Testis (tissue), 3 donors: Measurements from ENCODE around the gene NKD1. TPM values are rescaled to one million over a fixed set of nuclear protein-coding genes. Genes with fewer than 3 reads are reported as not detected.
A peak's percentile ranks its signal among the peaks of the same experiment; 100 is the strongest.

Experiments used
- DNase-seq: peaks from one replicate; pipeline ENCODE4 v3.0.0-alpha.2; 2019
- H3K27ac ChIP-seq, 2 donors: fragments of 200-600 bp; sonication (generic); one replicate each; pipeline ENCODE4 v1.5.1; 2019
- H3K27me3 ChIP-seq: fragments of 200-600 bp; sonication (generic); one replicate; pipeline ENCODE4 v1.5.1; 2019
- H3K36me3 ChIP-seq: fragments of 200-600 bp; sonication (generic); one replicate; pipeline ENCODE4 v1.5.1; 2017; ENCODE audit warnings: low read depth; ENCODE audit errors: missing control alignments
- H3K4me1 ChIP-seq: fragments of 200-600 bp; sonication (generic); one replicate; pipeline ENCODE4 v1.5.1; 2019
- H3K4me3 ChIP-seq, 2 donors: fragments of 200-600 bp; sonication (generic); one replicate each; pipeline ENCODE4 v1.5.1; 2017 to 2019
- H3K9me3 ChIP-seq: fragments of 200-600 bp; sonication (generic); one replicate; pipeline ENCODE4 v1.5.1; 2017
- POLR2A ChIP-seq: fragments of 450-650 bp; IDR thresholded peaks from one replicate; pipeline ENCODE4 v1.6.1; 2017; ENCODE audit warnings: antibody characterized with exemption, mild to moderate bottlenecking, moderate library complexity
- WGBS, 2 donors: methylation state at CpG; one replicate each; pipeline ENCODE4 v1.1.5; 2018; 5-methylcytosine and 5-hydroxymethylcytosine counted together
- intact Hi-C: fragments of 100-400 bp; cut with DNase I; formaldehyde crosslinking; loops from one replicate; pipeline ENCODE4 v1.15.1; 2023; ENCODE audit warnings: low total_unique reads
- polyA plus RNA-seq: library from polyadenylated mRNA; stranded (reverse); fragments of 350-450 nt; fragmentation: Illumina TruSeq; extraction: RNeasy Lipid Tissue Mini Kit (QIAGEN cat#74804); gene quantifications from one replicate; pipeline ENCODE4 v1.2.3, GENCODE V29; 2014; ENCODE audit warnings: low read depth, low replicate concordance; ENCODE audit not compliant: insufficient read depth
- total RNA-seq, 2 donors: library from RNA; depleted of rRNA; stranded (reverse); fragments of >200 nt; gene quantifications; one replicate each; pipeline ENCODE4 v1.2.3, GENCODE V29; 2016
- TF ChIP-seq, protein P1 (sequence below), 3 experiments: fragments of 450-650 bp in 2 of 3; fragments of 200-600 bp in 1 of 3; sonication (generic) in 1 of 3; IDR thresholded peaks; one replicate each; pipeline ENCODE4 v1.5.1; 2016 to 2019; ENCODE audit warnings: antibody characterized with exemption in 3 of 3, mild to moderate bottlenecking in 2 of 3, moderate library complexity in 1 of 3

Gene NKD1
- total and polyA plus RNA-seq, 3 donors from 2014 or later = 5.9 to 14.4 (median 8.4) TPM

DNA sequence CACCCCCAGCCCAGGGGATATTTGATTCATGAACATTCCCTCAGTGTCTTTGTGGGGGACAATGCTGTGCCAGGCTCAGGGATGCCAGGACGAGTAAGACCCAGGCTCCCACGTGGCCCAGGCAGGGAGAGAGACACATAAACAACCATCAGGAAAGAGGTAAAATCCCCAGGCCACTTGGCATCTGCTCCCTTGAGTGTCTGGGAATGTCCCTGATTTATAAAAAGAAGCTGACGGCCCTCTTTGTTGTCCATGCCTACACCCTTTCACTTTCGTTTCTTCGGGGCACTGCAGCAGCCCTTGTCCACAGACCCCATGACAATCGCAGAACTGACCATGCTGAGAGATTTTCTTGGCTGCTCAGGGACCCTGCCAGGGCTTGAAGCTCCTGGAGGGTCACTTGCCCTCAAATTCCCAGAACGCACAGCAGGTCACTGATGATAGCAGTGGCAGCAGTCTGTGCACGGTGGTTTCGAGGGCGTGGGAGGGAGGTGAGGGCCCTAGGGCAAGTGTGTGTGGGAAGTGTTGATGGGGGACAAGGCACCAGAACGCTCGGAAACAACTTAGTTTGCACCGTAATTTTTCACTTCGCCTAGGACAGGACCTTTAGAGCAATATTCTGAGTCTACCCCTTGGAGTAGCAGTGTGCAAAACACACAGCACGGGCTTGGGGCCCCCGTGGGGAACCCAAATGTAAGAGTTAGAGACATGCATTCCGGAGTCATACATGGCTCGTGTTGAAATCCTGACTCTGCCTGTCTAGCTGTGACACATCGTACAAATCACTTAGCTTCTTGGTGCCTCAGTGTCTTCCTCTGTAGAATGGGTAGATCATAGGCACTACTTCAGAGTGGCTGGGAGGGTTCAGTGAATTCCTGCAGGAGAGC lies 149.9 kb downstream of the NKD1 start:
- 41 to 44% methylated on average over 19 of the region's 19 CpGs for WGBS, 2 donors
- Histone ChIP-seq H3K27ac (peak overlapping the region in 1 of 2 donors; percentile 34), H3K36me3 (no peaks in the 10 kb centered on the region), H3K4me3 (peak overlapping the region in 1 of 2 donors; percentile 24), H3K4me1 (peaks cover 13% of the 10 kb centered on the region), H3K9me3 (no peaks in the 10 kb centered on the region), H3K27me3 (no peaks in the 10 kb centered on the region)
- intact Hi-C loops = no loop called here
- DNase-seq = peak; percentile 49
- TF ChIP-seq, protein P1, sequence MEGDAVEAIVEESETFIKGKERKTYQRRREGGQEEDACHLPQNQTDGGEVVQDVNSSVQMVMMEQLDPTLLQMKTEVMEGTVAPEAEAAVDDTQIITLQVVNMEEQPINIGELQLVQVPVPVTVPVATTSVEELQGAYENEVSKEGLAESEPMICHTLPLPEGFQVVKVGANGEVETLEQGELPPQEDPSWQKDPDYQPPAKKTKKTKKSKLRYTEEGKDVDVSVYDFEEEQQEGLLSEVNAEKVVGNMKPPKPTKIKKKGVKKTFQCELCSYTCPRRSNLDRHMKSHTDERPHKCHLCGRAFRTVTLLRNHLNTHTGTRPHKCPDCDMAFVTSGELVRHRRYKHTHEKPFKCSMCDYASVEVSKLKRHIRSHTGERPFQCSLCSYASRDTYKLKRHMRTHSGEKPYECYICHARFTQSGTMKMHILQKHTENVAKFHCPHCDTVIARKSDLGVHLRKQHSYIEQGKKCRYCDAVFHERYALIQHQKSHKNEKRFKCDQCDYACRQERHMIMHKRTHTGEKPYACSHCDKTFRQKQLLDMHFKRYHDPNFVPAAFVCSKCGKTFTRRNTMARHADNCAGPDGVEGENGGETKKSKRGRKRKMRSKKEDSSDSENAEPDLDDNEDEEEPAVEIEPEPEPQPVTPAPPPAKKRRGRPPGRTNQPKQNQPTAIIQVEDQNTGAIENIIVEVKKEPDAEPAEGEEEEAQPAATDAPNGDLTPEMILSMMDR (IDR thresholded peaks at IDR 0.05) = no peak
- no peak for TF ChIP-seq POLR2A

Other genes with a start within 250 kb of the NKD1 start
- gene BRD7, start 179.4 kb upstream of the NKD1 start, total RNA-seq = 10 to 100 TPM; 79.2 to 96.0 TPM
- gene BRD7, start 179.4 kb upstream of the NKD1 start, polyA plus RNA-seq = 110 TPM
- 1 to 10 TPM in 1 of 2 donors, under 1 TPM in 1; 0.63 to 1.8 TPM for gene SNX20, start 132.9 kb downstream of the NKD1 start, total RNA-seq
- 2.1 TPM for gene SNX20, start 132.9 kb downstream of the NKD1 start, polyA plus RNA-seq
- gene NOD2, start 145.2 kb downstream of the NKD1 start, total RNA-seq = 1 to 10 TPM; 1.6 to 4.1 TPM
- 1.7 TPM for gene NOD2, start 145.2 kb downstream of the NKD1 start, polyA plus RNA-seq
- gene CYLD, start 193.7 kb downstream of the NKD1 start, total RNA-seq = 10 to 100 TPM; 37.4 to 48.4 TPM
- gene CYLD, start 193.7 kb downstream of the NKD1 start, polyA plus RNA-seq = 89.3 TPM